Activated CD8-positive, alpha-beta memory T cell treated with anti-CD3 and anti-CD28 coated beads, Interleukin-2, amount 50 U/mL, for 24 hours (primary cell): Measurements from ENCODE around the gene ECSCR.
"Not testable (repeated sequence)": the region's sequence is repeated elsewhere in the genome, so short reads cannot be mapped to it uniquely, and the experiment has no call there.

Experiments used
- DNase-seq: peaks from one replicate; pipeline ENCODE4 v3.0.0-alpha.2; 2020; ENCODE audit errors: extremely low read depth

The ECSCR gene, protein sequence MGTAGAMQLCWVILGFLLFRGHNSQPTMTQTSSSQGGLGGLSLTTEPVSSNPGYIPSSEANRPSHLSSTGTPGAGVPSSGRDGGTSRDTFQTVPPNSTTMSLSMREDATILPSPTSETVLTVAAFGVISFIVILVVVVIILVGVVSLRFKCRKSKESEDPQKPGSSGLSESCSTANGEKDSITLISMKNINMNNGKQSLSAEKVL

DNA sequence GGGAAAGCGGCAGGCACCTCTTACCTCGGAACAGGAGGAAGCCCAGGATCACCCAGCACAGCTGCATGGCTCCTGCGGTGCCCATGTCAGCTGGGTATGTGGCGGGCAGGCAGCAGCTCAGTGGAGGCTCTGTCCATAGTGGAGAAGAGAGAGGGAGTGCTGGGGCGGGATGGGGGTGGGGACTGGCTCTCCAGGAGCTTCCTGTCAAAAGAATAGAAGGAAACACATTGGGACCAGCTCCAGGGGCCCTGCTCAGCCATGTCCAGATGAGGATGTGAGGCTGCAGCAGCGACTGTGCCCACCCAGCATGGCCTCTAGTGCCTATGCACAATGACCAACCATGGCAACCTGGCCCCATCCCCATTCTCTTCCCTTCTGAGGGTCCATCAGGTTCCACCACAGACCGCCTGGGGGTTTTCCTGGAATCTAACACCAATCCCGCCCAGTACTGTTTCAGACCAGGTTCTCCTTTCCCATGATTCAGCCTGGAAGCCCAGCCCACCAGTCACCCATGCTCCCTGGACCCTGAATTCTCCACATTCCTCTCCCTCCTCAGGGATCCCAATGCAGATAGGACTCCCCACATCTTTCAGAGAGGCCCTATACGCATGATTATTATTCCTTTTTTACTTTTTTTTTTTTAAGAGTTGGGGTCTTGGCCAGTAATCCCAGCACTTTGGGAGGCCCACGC is at the start of gene ECSCR:
Gene ECSCR (minus strand): TSS at position 158 of the 691 bp plus-strand sequence. CDS start 73 bp downstream, at position 85.
- DNase-seq: no peak

DNA sequence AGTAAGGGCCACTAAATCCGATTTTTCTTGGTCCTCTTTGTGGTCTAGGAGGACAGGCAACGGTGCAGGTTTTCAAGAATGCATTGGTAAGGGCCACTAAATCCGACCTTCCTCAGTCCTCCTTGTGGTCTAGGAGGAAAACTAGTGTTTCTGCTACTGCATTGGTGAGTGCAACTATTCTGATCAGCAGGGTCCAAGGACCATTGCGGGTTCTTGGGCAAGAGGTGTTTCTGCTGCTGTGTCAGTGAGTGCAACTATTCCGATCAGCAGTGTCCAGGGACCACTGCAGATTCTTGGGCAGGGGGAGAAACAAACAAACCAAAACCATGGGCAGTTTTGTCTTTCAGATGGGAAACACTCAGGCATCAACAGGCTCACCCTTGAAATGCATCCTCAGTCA is 42.2 kb upstream of the ECSCR start:
- DNase-seq: not testable (repeated sequence)

DNA sequence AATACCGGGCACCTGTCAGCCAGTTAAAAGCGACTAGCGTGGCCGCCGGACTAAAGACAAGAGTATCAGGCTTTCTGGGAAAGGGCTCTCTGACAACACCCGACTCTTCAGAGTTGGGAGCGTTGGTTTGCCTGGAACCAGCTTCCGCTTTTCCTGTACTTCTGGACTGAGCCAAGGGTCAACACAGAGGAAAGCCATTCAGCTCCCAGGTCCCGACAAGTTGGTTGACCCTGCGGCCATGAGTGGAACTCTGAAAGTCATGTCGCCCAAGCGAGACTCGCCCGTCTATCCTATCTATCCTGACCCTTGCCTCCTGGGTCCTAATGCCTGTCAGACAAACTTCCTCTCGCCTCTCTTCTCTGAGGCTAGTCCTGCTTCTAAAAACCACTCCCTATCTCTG is 41.3 kb upstream of the ECSCR start:
- DNase-seq: not testable (repeated sequence)

DNA sequence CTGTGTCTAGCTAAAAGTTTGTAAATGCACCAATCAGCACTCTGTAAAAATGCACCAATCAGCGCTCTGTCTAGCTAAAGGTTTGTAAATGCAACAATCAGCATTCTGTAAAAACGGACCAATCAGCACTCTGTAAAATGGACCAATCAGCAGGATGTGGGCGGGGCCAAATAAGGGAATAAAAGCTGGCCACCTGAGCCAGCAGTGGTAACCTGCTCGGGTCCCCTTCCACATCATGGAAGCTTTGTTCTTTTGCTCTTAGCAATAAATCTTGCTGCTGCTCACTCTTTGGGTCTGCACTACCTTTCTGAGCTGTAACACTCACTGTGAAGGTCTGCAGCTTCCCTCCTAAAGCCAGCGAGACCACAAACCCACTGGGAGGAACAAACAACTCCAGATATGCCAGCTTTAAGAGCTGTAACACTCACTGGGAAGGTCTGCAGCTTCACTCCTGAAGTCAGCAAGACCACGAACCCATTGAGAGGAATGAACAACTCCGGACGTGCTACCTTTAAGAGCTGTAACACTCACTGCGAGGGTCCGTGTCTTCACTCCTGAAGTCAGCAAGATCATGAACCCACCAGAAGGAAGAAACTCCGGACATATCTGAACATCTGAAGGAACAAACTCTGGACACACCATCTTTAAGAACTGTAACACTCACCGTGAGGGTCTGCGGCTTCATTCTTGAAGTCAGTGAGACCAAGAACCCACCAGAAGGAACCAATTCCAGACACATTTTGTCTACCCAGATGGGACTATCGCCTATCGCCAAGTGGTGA is 40.7 kb upstream of the ECSCR start:
- not testable (repeated sequence) for DNase-seq

DNA sequence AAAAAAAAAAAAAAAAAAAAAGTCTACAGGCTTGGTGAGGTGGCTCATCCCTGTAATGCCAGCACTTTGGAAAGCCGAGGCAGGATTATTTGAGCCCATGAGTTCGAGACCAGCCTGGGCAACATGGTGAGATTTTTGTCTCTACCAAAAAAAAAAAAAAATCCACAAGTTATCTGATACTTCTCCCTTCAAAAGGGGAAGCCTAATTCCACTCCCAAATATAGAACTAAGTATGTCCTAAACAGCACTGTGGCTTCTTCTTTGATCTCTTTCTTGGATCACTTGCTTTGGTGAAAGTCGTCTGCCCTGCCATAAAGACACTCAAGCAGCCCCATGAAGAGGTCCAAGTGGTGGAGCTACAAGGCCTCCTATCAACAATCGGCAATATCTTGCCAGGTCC is 38.8 kb upstream of the ECSCR start:
- DNase-seq: no peak

DNA sequence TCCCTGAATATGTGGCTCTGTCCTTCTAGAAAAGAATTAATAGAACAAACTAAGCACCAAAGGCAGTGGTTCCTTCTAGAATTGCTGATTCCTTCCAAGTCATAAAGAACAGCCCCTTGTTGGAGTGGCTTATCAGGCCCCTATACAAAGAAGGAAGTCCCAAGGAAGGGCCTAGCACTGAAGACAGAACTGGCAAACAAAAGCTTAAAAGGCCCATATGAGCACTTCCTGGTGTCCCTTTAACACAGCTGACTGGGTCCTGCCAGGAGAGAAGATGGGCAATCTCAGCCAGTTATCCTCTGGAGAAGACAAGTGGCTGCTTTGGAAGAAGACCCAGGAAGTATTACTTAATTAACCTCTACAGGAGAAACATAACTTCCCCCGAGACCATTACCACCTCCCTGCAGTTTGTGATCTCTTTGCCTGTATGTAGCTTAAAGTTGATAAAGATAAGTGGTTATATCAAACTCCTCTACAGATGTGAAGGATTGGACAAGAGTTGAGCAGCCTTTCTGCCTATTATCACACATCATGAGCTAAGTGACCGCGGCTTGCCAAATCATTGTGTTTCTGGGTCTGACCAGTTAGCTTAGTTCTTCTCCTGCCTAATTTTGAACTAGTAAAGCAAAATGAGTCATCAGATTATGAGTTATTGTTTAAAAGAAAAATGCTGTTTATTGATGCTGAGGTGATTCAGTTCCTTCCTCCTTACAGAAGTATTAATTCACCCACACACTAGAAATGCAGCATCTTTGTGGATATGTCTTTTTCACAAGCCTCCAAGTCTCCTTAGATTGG is 33.3 kb upstream of the ECSCR start:
- DNase-seq: no peak

DNA sequence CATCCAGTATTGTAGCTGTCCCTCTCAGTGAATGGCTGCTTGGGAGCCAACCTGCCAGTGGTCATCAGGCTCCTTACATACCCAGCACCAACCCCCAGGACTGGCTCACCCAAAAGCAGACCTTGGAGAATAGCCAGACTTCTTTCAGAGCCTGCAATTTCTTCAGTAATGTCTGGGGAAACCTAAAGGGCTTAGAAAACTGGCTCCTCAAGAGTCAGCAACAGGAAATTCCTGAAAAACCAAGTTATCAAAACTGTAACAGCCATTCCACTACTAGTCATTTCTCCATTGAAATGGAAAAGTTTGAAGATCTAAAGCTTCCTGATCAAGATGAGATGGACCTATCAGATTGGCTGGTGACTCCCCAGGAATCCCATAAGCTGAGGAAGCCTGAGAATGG is 32.3 kb upstream of the ECSCR start:
- no peak for DNase-seq

DNA sequence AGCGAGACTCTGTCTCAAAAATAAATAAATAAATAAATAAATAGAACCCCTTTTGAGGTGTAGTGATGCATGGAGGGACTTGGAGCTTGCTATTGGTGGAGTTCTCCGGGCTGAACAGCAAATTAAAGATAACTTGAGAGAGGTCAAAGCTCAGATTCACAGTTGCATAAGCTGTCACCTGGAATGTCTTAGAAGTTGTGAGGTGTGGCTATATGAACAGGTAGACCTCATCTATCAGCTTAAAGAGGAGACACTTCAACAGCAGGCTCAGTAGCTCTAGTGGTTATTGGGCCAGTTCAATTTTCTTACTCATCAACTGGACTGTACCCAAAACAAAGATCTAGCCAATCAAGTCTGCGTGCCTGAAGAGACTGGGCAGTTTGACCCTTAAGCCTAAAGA is 31.7 kb upstream of the ECSCR start:
- no peak for DNase-seq

DNA sequence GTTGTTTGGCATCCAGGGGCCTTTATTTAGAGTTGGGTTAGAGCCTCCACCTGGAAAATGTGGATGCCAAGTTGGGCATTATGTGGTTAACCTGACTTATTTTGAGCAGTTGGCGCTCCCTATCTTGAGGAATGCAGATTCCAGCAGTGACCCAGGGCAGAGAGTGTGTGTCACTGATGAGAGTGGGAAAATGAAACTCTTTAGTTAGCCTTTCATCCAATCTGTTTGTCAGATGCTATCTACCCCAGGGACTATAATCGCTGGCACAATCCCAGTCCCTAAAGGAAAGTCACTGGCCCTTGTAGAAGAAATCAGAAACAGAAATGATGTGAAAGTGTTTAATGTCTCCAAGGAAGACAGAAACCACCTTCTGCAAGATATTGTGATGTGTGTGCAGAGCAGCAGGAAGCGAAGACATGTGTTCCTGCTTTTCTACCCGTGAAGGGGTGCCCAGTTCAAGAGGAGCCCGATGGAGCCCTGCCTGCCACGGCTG is 30.2 kb upstream of the ECSCR start:
- no peak for DNase-seq

DNA sequence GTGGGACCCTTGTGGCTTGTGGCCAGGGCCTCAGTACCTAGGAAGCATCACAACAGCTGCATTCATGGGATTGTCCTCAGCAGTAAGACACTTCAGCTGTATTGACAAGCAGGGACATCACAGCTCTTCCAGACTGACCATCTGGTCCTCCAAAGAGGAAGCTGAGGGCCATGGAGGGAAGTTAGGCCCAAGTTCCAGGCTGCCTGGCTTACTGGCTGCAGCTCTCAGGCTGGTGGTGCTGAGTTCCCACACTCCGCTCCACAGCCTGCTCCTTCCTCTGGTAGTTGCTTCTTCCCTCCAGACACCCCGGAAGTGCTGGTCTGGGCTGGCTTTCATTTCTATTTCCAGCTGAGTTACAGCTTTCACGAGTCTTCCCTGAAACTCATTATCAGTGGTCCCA is 25.7 kb upstream of the ECSCR start:
- no peak for DNase-seq

DNA sequence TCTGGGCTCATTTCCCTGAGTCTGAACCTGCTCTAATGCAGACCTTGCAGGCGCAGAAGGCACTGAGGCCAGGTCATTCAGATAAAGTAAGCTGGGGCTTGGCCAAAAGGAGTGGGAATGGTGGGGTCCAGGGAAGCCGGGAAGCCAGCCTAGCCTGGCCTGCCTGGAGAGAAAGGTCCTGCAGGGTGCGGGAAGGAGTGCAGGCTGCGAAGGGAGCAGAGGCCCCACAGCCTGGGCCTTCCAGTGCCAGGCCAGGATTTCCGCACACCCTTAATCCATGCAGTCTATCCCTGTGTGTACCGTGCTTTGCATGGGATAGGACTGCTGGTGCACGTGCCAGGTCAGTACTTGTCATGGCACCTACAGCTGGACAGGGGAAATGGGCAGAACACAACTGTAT is 23.7 kb upstream of the ECSCR start:
- no peak for DNase-seq

DNA sequence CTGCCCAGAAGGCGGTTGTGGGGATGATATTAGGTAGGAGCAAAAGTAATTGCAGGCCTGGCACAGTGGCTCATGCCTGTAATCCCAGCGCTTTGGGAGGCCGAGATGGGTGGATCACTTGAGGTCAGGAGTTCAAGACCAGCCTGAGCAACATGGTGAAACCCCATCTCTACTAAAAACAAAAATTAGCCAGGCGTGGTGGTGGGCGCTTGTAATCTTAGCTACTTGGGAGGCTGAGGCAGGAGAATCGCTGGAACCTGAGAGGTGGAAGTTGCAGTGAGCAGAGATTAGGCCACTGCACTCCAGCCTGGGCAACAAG is 20.3 kb upstream of the ECSCR start:
- DNase-seq: not testable (repeated sequence)

DNA sequence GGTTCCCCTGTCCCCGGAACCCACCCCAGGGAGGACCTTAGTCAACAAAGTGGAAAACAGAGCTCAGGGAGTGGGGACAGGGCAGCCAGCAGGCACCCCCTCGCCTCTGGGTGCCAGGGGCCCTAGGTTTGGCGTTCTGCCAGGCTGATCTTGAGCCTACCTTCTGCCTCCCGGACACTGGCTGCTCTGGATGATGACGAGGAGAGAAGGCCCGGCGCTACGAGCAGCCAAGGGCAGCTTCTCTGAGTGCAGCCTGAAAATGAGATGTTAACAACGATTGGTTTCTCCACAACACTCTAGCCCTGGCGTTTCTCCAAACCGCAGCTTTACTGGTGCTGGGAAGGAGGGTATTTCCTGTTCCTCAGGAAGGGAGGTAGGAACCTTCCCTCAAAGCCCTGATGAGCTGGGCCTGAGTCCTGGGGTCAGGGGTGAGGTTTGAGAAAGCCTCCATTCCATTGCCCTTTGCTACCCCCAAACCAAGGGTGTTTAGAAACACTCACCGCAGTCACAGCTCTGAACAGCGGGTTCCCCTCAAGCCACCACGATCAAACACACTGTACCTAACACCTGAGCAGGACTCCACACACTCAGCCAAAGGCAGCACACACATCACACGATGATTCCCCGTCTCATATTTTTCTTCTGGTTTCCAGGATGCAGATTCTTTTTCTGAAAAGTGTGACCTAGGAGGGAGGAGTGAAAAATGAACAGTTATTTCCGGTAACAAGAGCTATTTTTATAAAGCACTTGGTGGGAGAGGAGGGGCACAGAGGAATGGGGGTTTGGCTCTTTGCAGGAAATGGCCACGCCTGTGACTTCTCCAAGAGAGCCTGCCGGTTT is 19.7 kb upstream of the ECSCR start, which contains the start of gene STING1:
Gene STING1 (minus strand): TSS at position 709 of the 840 bp plus-strand sequence. CDS start 1,054 bp downstream, outside the sequence.
- DNase-seq: no peak

DNA sequence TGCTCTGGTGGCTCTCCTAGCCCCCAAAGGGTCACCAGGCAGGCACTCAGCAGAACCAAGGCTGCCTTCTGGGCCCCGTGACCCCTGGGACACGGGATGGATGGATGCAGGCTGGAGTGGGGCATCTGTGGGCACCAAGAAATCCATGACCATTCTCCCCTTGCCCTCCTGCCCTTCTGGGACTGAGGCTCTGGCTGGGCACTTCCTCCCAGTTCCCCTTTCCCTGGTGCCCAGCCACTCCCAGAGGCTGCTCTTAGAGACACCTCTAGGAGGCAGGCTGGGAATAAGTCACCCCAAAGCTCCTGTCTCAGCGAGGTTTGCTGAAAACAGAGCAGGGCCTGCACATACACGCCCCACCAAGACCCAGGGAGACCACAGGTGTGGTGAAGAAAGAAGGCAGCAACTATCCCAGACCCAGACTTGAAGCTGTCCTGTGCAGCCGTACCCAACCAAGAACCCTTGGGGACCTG is 19.1 kb upstream of the ECSCR start:
- no peak for DNase-seq

DNA sequence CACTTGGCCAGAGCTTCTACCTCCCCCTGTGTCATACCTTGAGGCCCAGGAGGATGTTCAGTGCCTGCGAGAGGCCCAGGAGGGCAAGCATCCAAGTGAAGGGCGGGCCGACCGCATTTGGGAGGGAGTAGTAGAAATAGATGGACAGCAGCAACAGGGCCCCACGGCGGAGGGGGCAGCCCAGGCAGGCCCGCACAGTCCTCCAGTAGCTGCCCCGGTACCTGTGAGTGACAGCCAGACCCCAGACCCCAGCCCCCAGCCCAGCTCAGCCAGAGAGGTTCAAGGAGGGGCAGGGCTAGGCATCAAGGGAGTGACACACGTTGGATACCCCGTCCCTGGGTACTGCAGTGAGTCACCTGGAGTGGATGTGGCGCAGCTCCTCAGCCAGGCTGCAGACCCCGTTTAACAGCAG is 18.6 kb upstream of the ECSCR start:
- DNase-seq: no peak

DNA sequence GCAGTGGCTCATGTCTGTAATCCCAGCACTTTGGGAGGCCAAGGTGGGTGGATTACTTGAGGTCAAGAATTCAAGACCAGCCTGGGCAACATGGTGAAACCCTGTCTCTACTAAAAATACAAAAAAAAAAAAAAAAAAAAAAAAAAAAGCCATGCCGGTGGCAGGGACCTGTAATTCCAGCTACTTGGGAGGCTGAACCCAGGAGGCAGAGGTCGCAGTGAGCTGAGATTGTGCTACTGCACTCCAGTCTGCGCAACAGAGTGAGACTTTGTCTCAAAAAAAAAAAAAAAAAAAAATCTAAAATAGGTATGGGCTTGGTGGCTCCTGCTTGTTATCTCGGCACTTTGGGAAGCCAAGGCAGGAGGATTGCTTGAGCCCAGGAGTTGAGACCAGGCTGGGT is 17.2 kb upstream of the ECSCR start:
- not testable (repeated sequence) for DNase-seq

DNA sequence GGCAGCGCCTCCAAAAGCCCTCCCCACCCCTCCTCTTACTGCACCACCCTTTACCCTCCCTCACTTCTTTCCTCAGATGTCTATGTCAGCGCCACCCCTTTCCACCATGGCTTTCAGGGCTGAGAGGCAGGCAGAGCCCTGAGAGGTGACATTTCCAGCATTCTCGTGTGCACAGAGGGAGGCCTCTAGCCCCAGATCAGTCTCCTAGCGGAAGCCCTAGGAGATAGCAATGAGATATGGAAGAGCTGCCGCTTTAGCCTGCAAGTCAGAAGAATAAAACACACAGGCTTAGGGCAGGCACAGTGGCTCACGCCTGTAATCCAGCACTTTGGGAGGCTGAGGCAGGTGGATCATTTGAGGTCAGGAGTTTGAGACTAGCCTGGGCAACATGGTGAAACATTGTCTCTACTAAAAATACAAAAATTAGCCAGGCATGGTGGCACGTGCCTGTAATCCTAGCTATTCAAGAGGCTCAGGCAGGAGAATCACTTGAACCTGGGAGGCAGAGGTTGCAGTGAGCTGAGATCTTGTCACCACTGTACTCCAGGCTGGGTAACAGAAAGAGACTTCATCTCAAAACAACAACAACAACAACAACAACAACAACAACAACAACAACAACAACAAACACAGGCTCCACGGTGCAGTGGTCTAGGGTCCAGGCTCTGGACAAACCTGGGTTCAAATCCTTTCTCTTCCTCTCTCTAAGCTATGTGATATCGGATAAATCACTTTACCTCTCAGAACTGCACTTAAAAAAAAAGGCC is 16.3 kb upstream of the ECSCR start:
- DNase-seq: not testable (repeated sequence)

DNA sequence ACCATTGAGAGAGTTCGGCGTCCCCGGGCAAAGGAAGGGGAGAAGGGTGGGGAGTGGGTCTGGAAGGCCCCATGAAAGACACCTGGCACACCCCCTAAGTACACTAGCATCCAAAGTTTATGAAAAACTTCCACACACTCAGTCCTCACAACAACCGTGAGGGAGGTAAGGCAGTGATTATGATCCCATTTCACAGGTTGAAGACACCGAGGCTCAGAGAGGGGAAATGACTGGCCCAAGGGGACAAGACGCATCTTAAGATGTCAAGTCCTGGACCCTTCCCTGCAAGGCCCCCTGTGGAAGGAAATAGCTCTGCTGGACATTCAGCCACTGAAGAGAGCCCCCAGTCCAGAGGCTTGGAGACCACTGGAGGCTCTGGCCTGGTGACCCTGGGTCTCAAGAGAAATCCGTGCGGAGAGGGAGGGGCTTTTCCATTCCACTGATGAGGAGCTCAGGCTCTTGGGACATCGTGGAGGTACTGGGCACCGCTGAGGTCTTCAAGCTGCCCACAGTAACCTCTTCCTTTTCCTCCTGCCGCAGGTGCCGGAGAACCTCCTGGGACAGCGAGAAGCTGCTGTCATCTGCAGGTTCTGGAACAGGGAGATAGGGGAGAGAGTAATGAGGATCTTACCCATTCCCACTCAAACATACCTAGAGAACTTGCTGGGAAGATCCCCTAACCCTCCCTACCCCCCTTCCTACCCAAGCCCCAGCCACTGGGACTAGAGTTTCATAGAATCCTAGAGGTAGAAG is 13.5 kb upstream of the ECSCR start:
- DNase-seq: no peak
